Naive thymus-derived CD4-positive, alpha-beta T cell (primary cell): Measurements from ENCODE around the gene NR1I2. TPM values are rescaled to one million over a fixed set of nuclear protein-coding genes. Genes with fewer than 3 reads are reported as not detected.

ENCODE experiments used
- ATAC-seq: fragments of 150-1000 bp; cut with Tn5 transposase; 2 replicates; pipeline ENCODE4 v1.10.0; 2021; ENCODE audit warnings: mild to moderate bottlenecking, moderate library complexity
- CTCF ChIA-PET: fragments of 350-600 bp; sonication (Branson Sonifier 250); formaldehyde crosslinking; loops from one replicate; lab custom pipeline; 2021; ENCODE audit warnings: antibody characterized with exemption; lab: Charles Lee
- POLR2A ChIA-PET: fragments of 350-600 bp; sonication (Branson Sonifier 250); formaldehyde crosslinking; loops from one replicate; lab custom pipeline; 2021; ENCODE audit warnings: antibody characterized with exemption, inconsistent platforms; lab: Charles Lee
- DNase-seq, 9 donors: peaks; one replicate each; pipeline versions ENCODE4 v3.0.0 to v3.0.0-alpha.2; 2020 to 2022; ENCODE audit warnings: mixed read lengths in 1 of 9
- H3K27ac ChIP-seq: one replicate; pipeline ENCODE4 v1.7.0; 2013; ENCODE audit warnings: mild to moderate bottlenecking, low read depth, low read length, moderate library complexity
- H3K27me3 ChIP-seq, 2 donors: one replicate each; pipeline ENCODE4 v1.7.0; 2013; ENCODE audit warnings: low read length in 2 of 2, mild to moderate bottlenecking in 2 of 2, moderate library complexity in 2 of 2; ENCODE audit not compliant: control insufficient read depth in 2 of 2, insufficient read depth in 2 of 2
- H3K36me3 ChIP-seq, 3 experiments: 1 replicate in 2 of 3; 2 replicates in 1 of 3; pipeline ENCODE4 v1.7.0; 2013; ENCODE audit warnings: low read length in 3 of 3, mild to moderate bottlenecking in 3 of 3, moderate library complexity in 1 of 3; ENCODE audit not compliant: insufficient read depth in 3 of 3, control insufficient read depth in 2 of 3
- H3K4me1 ChIP-seq, 2 donors: one replicate each; pipeline ENCODE4 v1.7.0; 2013; ENCODE audit warnings: low read length in 2 of 2, mild to moderate bottlenecking in 2 of 2, moderate library complexity in 1 of 2; ENCODE audit not compliant: control insufficient read depth in 2 of 2, insufficient read depth in 2 of 2
- H3K4me3 ChIP-seq: 2 replicates; pipeline ENCODE4 v1.7.0; 2013; ENCODE audit warnings: mild to moderate bottlenecking, low read length
- H3K9me3 ChIP-seq, 3 experiments: 1 replicate in 2 of 3; 2 replicates in 1 of 3; pipeline ENCODE4 v1.7.0; 2013; ENCODE audit warnings: low read length in 3 of 3; ENCODE audit not compliant: control insufficient read depth in 2 of 3
- H3K27ac Mint-ChIP-seq, 9 donors: one replicate each; pipeline ENCODE4 v1.8.0; 2020 to 2022; ENCODE audit warnings: mixed read lengths in 9 of 9, mild to moderate bottlenecking in 8 of 9, moderate library complexity in 5 of 9, inconsistent platforms in 2 of 9
- H3K27me3 Mint-ChIP-seq, 5 donors: one replicate each; pipeline ENCODE4 v1.8.0; 2021 to 2022; ENCODE audit warnings: mixed read lengths in 5 of 5, mild to moderate bottlenecking in 1 of 5
- H3K36me3 Mint-ChIP-seq, 5 donors: one replicate each; pipeline ENCODE4 v1.8.0; 2020 to 2022; ENCODE audit warnings: mixed read lengths in 5 of 5, mild to moderate bottlenecking in 3 of 5, inconsistent platforms in 1 of 5
- H3K4me1 Mint-ChIP-seq, 7 donors: one replicate each; pipeline ENCODE4 v1.8.0; 2020 to 2022; ENCODE audit warnings: mixed read lengths in 7 of 7, mild to moderate bottlenecking in 3 of 7, inconsistent platforms in 1 of 7
- H3K4me3 Mint-ChIP-seq, 10 donors: one replicate each; pipeline ENCODE4 v1.8.0; 2020 to 2022; ENCODE audit warnings: mild to moderate bottlenecking in 10 of 10, mixed read lengths in 10 of 10, moderate library complexity in 6 of 10, inconsistent platforms in 2 of 10
- H3K9me3 Mint-ChIP-seq, 11 donors: one replicate each; pipeline ENCODE4 v1.8.0; 2020 to 2022; ENCODE audit warnings: mixed read lengths in 11 of 11, mild to moderate bottlenecking in 4 of 11, inconsistent platforms in 1 of 11, moderate library complexity in 1 of 11
- intact Hi-C, 2 donors: fragments of 100-400 bp; cut with micrococcal nuclease; formaldehyde crosslinking; loops; one replicate each; pipeline ENCODE4 v1.15.1; 2023
- polyA plus RNA-seq, 2 donors: library from polyadenylated mRNA; unstranded; fragments of 300-500 nt; fragmentation: Illumina TruSeq; gene quantifications; one replicate each; pipeline ENCODE4 v1.2.3, GENCODE V29; 2021
- total RNA-seq, 6 experiments: library from RNA in 5 of 6; stranded (reverse) in 5 of 6; gene quantifications; 1 replicate in 5 of 6; 2 replicates in 1 of 6; pipeline ENCODE4 v1.2.3 and lab custom pipeline; 2021 to 2026

Gene NR1I2
- under 1 TPM; 0.22 to 0.62 (median 0.44) TPM for total RNA-seq
- polyA plus RNA-seq: under 1 TPM in 1 of 2 donors, not detected in 1; 0.26 TPM
- total RNA-seq (lab: John Stamatoyannopoulos, UW): 0.67 reads per million

DNA sequence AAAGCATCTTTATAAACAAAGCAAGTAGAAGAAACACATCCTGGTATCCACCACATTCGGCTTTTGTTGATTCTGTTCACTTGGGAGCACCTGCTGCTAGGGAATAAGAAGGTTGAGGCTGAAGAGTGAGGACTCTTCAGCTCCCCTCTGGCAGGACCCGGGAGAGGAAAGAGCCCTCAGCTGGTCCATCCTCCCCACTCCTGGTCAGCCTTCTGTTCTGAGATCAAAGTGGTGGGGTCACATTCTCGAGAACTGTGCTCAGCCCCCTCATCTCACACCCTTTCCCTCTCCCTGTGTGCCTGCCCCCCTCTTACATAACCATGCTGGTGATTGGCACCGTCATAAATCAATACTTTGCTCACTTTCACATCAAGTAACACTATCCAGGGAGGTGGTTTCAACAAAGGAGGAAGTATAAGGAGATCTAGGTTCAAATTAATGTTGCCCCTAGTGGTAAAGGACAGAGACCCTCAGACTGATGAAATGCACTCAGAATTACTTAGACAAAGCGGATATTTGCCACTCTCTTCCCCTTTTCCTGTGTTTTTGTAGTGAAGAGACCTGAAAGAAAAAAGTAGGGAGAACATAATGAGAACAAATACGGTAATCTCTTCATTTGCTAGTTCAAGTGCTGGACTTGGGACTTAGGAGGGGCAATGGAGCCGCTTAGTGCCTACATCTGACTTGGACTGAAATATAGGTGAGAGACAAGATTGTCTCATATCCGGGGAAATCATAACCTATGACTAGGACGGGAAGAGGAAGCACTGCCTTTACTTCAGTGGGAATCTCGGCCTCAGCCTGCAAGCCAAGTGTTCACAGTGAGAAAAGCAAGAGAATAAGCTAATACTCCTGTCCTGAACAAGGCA, at the start of gene NR1I2:
NR1I2 (plus strand) TSS at position 772 of the 869 bp plus-strand sequence.
- Mint-ChIP-seq H3K9me3 (peaks cover 0 to 11% (median under 1%) of the 10 kb centered on the region in 11 donors), H3K36me3 (peaks cover 0 to 1% (median 0%) of the 10 kb centered on the region in 5 donors), H3K27ac (no peak within 1 kb of the TSS), H3K27me3 (peaks cover 0 to 4% (median 0%) of the 10 kb centered on the region in 5 donors), H3K4me1 (peaks cover 4 to 13% (median 10%) of the 10 kb centered on the region in 7 donors), H3K4me3 (no peak within 1 kb of the TSS)
- H3K9me3 ChIP-seq: no peaks in the 10 kb centered on the region
- H3K4me1 ChIP-seq: no peaks in the 10 kb centered on the region
- ATAC-seq (no peak), DNase-seq (no peak)
- POLR2A ChIA-PET: no interaction called here
- no peak within 1 kb of the TSS for H3K27ac ChIP-seq
- H3K27me3 ChIP-seq: no peaks in the 10 kb centered on the region
- H3K36me3 ChIP-seq: no peaks in the 10 kb centered on the region
- intact Hi-C loops: no loop called here
- H3K4me3 ChIP-seq: no peak within 1 kb of the TSS
- CTCF ChIA-PET: no interaction called here

GRCh38 chr3:119733812-119734211, 48.1 kb upstream of the NR1I2 start:
- H3K4me3 Mint-ChIP-seq: no peak overlapping the region
- no peaks in the 10 kb centered on the region for H3K9me3 Mint-ChIP-seq
- no peaks in the 10 kb centered on the region for H3K4me1 ChIP-seq
- H3K36me3 ChIP-seq: no peaks in the 10 kb centered on the region
- no peaks in the 10 kb centered on the region for H3K4me1 Mint-ChIP-seq
- H3K4me3 ChIP-seq: no peak overlapping the region
- ChIA-PET POLR2A (no interaction called here), CTCF (no interaction called here)
- intact Hi-C loops: no loop called here
- H3K9me3 ChIP-seq: no peaks in the 10 kb centered on the region
- H3K27me3 ChIP-seq: no peaks in the 10 kb centered on the region
- ATAC-seq (no peak), DNase-seq (no peak)
- H3K36me3 Mint-ChIP-seq: no peaks in the 10 kb centered on the region
- peaks cover under 1 to 26% (median 3%) of the 10 kb centered on the region in 5 donors for H3K27me3 Mint-ChIP-seq
- H3K27ac Mint-ChIP-seq: no peak overlapping the region
- H3K27ac ChIP-seq: no peak overlapping the region

DNA sequence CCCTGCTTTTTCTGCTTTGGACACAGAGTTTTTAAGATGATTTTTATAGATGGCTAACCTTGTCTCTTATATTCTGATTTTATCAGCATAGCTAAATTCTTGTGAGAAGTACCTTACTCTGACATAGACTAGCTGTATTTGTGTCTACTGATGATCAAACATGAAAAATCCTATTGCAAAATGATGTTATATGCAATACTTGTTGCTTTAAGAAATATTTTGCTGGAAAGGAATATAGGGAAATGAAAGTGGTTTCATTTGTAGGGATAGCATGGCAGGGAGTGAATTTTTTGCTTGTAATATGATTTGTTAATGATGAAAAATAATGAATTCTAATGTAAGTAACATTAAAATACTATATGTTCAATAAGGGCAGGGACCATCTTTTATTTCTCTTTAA, 43.2 kb upstream of the NR1I2 start:
- Mint-ChIP-seq H3K27ac (no peak overlapping the region), H3K27me3 (peaks cover 18 to 40% (median 25%) of the 10 kb centered on the region in 5 donors), H3K9me3 (no peaks in the 10 kb centered on the region), H3K4me1 (no peaks in the 10 kb centered on the region), H3K36me3 (no peaks in the 10 kb centered on the region), H3K4me3 (no peak overlapping the region)
- no peaks in the 10 kb centered on the region for H3K4me1 ChIP-seq
- H3K4me3 ChIP-seq: no peak overlapping the region
- H3K27ac ChIP-seq: no peak overlapping the region
- intact Hi-C loops: no loop called here
- no peaks in the 10 kb centered on the region for H3K36me3 ChIP-seq
- CTCF ChIA-PET: no interaction called here
- DNase-seq: no peak
- no peak for ATAC-seq
- H3K27me3 ChIP-seq: no peaks in the 10 kb centered on the region
- POLR2A ChIA-PET: no interaction called here
- no peaks in the 10 kb centered on the region for H3K9me3 ChIP-seq

DNA sequence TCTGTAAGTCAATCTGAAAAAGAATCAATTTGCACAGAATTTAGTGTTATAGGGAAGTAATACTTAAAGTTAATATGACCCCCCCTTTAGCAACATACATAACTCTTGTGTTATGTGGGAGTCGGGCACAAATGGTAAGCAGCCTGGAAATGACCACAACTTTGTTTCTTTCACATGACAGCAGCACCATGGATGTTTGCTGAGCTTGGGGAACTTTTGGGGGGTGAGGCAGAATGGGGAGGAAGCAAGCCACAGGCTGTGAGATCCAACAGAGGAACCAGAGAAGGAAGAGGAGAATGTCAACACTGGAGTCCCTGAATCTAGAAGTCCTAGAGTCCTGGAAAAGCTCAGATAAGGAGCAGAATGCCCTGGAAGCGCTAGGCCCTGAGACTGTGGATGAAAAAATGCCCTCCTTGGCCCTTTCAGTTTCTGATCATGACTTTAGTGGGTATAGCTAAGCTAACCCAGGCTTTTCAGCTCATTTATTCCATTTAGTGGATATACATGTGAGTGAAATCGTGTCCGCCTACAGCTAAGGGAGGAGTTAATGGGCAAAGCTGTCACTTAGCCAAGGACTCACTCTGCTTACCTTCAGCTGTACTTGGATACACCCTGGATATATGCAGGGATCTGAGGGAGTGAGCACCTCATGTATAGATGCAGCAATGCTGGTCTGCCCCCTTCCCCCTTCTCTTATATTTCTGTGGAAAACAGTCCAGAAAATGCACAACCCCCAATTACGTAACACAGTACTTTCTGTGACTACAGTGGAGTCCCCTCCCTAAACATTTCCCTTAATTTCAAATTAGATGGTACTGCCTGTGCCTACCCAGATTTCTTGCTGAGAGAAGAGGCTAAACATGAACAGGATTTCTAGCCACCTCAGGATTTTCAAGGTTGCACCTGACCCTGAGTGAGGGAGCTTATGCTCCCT, 40.0 kb upstream of the NR1I2 start:
- H3K27ac Mint-ChIP-seq: no peak overlapping the region
- CTCF ChIA-PET: no interaction called here

GRCh38 chr3:119743921-119744320, 38.0 kb upstream of the NR1I2 start:
- Histone ChIP-seq H3K4me1 (no peaks in the 10 kb centered on the region), H3K27me3 (no peaks in the 10 kb centered on the region), H3K36me3 (no peaks in the 10 kb centered on the region), H3K4me3 (no peak overlapping the region), H3K27ac (no peak overlapping the region), H3K9me3 (no peaks in the 10 kb centered on the region)
- Mint-ChIP-seq H3K36me3 (no peaks in the 10 kb centered on the region), H3K9me3 (no peaks in the 10 kb centered on the region), H3K4me3 (no peak overlapping the region), H3K4me1 (no peaks in the 10 kb centered on the region), H3K27me3 (peaks cover 27 to 46% (median 29%) of the 10 kb centered on the region in 5 donors), H3K27ac (no peak overlapping the region)
- CTCF ChIA-PET: no interaction called here
- intact Hi-C loops: no loop called here
- ATAC-seq: no peak
- POLR2A ChIA-PET: no interaction called here
- no peak for DNase-seq

More for the DNA sequence above, 40.0 kb upstream of the NR1I2 start:
- Mint-ChIP-seq H3K27me3 (peaks cover 29 to 37% (median 31%) of the 10 kb centered on the region in 5 donors), H3K4me1 (no peaks in the 10 kb centered on the region), H3K4me3 (no peak overlapping the region), H3K9me3 (no peaks in the 10 kb centered on the region), H3K36me3 (no peaks in the 10 kb centered on the region)
- H3K9me3 ChIP-seq: no peaks in the 10 kb centered on the region
- no peaks in the 10 kb centered on the region for H3K36me3 ChIP-seq
- intact Hi-C loops: no loop called here
- POLR2A ChIA-PET: no interaction called here
- H3K4me3 ChIP-seq: no peak overlapping the region
- no peak overlapping the region for H3K27ac ChIP-seq
- no peaks in the 10 kb centered on the region for H3K4me1 ChIP-seq
- ATAC-seq (no peak), DNase-seq (no peak)
- no peaks in the 10 kb centered on the region for H3K27me3 ChIP-seq

DNA sequence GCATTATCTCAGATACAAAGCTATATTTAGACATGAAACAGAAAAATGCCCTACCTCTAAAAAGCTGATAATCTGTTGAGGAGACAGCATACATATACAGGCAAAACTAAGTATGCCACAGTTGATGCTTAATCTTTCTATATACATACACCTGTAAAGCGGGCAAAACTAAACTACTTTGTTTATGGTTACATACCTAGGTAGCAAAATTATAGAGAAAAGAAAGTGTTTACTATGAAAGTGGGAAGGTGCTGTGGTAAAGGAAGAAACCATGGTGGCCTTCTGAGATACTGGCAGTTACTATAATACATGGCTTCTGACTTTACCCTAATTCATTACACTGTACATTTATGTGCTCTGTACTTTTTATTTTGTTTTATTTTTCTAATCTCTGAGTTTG, 36.0 kb upstream of the NR1I2 start:
- no peaks in the 10 kb centered on the region for H3K9me3 ChIP-seq
- CTCF ChIA-PET: no interaction called here
- peaks cover 15 to 41% (median 24%) of the 10 kb centered on the region in 5 donors for H3K27me3 Mint-ChIP-seq

More for the DNA sequence above, 36.0 kb upstream of the NR1I2 start:
- Histone ChIP-seq H3K4me1 (no peaks in the 10 kb centered on the region), H3K27ac (no peak overlapping the region), H3K36me3 (no peaks in the 10 kb centered on the region), H3K4me3 (no peak overlapping the region), H3K27me3 (no peaks in the 10 kb centered on the region)
- H3K27ac Mint-ChIP-seq: no peak overlapping the region
- no peaks in the 10 kb centered on the region for H3K4me1 Mint-ChIP-seq
- DNase-seq (no peak), ATAC-seq (no peak)
- H3K4me3 Mint-ChIP-seq: no peak overlapping the region
- POLR2A ChIA-PET: no interaction called here
- no peaks in the 10 kb centered on the region for H3K36me3 Mint-ChIP-seq
- H3K9me3 Mint-ChIP-seq: peaks cover 0 to 2% (median 0%) of the 10 kb centered on the region in 11 donors
- intact Hi-C loops: no loop called here
